GM19438 (cell line): Measurements from ENCODE around the gene MYCBPAP.

Experiments
- ATAC-seq: cut with Tn5 transposase; IDR thresholded peaks from one replicate; pipeline ENCODE4 v1.9.1; 2021; ENCODE audit warnings: low read depth; ENCODE audit not compliant: unreplicated experiment

The MYCBPAP gene

GRCh38 chr17:50549969-50550368 is 41.7 kb downstream of the MYCBPAP start:
- ATAC-seq: no peak

GRCh38 chr17:50550661-50551432 is 42.6 kb downstream of the MYCBPAP start:
- ATAC-seq: no peak

- ATAC-seq: no peak
These were observed 43.2 kb downstream of the MYCBPAP start for GRCh38 chr17:50551433-50551815.

GRCh38 chr17:50551884-50552283 is 43.6 kb downstream of the MYCBPAP start:
- no peak for ATAC-seq

- ATAC-seq: no peak
These were observed 46.0 kb downstream of the MYCBPAP start for GRCh38 chr17:50554201-50554600.

- ATAC-seq: no peak
These were observed 48.6 kb downstream of the MYCBPAP start for GRCh38 chr17:50556803-50557202.

GRCh38 chr17:50557630-50558029 is 49.4 kb downstream of the MYCBPAP start:
- ATAC-seq: no peak

GRCh38 chr17:50558091-50558490 is 49.9 kb downstream of the MYCBPAP start:
- no peak for ATAC-seq

GRCh38 chr17:50558581-50558940 is 50.3 kb downstream of the MYCBPAP start:
- no peak for ATAC-seq

GRCh38 chr17:50558941-50559614 is 50.8 kb downstream of the MYCBPAP start:
- ATAC-seq: no peak

- peak; percentile 7 for ATAC-seq
These were observed 51.5 kb downstream of the MYCBPAP start for GRCh38 chr17:50559674-50560184.

- ATAC-seq: peak; percentile 93
These were observed 52.1 kb downstream of the MYCBPAP start, which contains the start of gene CACNA1G for GRCh38 chr17:50560185-50560824. Gene CACNA1G, plus strand, starts transcription at chr17:50560715. Its CDS starts 745 bp downstream, at chr17:50561460.

- no peak for ATAC-seq
These were observed 52.9 kb downstream of the MYCBPAP start for GRCh38 chr17:50560931-50561745.

- no peak for ATAC-seq
These were observed 53.5 kb downstream of the MYCBPAP start for GRCh38 chr17:50561746-50562141.

GRCh38 chr17:50562242-50563091 is 54.2 kb downstream of the MYCBPAP start:
- no peak for ATAC-seq

GRCh38 chr17:50563092-50563511 is 54.9 kb downstream of the MYCBPAP start:
- ATAC-seq: no peak

GRCh38 chr17:50564916-50565315 is 56.7 kb downstream of the MYCBPAP start:
- ATAC-seq: no peak

- ATAC-seq: no peak
These were observed 57.4 kb downstream of the MYCBPAP start for GRCh38 chr17:50565402-50566350.
